D721Med (cell line): ENCODE data around the gene ATP8B1.
A peak's percentile ranks its signal among the peaks of the same experiment; 100 is the strongest.

Experiments
- DNase-seq: peaks from one replicate; pipeline ENCODE4 v3.0.0; 2011; ENCODE audit warnings: low spot score; ENCODE audit not compliant: insufficient read length
- FAIRE-seq: peaks from 2 replicates; lab custom pipeline; 2011; peaks lifted over from hg19 to GRCh38; lab: Jason Lieb, UNC
- CTCF ChIP-seq: IDR thresholded peaks from 2 replicates; pipeline ENCODE4 v1.5.1; 2012; ENCODE audit warnings: mild to moderate bottlenecking, control low read depth; ENCODE audit not compliant: insufficient read depth; ENCODE audit errors: missing control alignments

ATP8B1 gene

GRCh38 chr18:57716549-57716948 lies 86.6 kb downstream of the ATP8B1 start:
- DNase-seq (no peak), FAIRE-seq (no peak)
- no peak for TF ChIP-seq CTCF

- peak; percentile 21 for FAIRE-seq
- DNase-seq, result no peak
- no peak for TF ChIP-seq CTCF
Observed at GRCh38 chr18:57715671-57716070, 87.4 kb downstream of the ATP8B1 start.

GRCh38 chr18:57715073-57715472 lies 88.0 kb downstream of the ATP8B1 start:
- DNase-seq (no peak), FAIRE-seq (no peak)
- TF ChIP-seq CTCF, result no peak

GRCh38 chr18:57710226-57710625 lies 92.9 kb downstream of the ATP8B1 start:
- no peak for TF ChIP-seq CTCF
- FAIRE-seq (peak; percentile 95), DNase-seq (no peak)

GRCh38 chr18:57709335-57709734 lies 93.8 kb downstream of the ATP8B1 start:
- DNase-seq (no peak), FAIRE-seq (peak; percentile 84)
- no peak for TF ChIP-seq CTCF

GRCh38 chr18:57708288-57708687 lies 94.8 kb downstream of the ATP8B1 start:
- FAIRE-seq (peak; percentile 99), DNase-seq (no peak)
- no peak for TF ChIP-seq CTCF

GRCh38 chr18:57705832-57706595 lies 97.1 kb downstream of the ATP8B1 start:
- no peak for DNase-seq
- TF ChIP-seq CTCF, result no peak
- FAIRE-seq, result no peak
